Measurements from ENCODE around the gene FSTL4.

DNA sequence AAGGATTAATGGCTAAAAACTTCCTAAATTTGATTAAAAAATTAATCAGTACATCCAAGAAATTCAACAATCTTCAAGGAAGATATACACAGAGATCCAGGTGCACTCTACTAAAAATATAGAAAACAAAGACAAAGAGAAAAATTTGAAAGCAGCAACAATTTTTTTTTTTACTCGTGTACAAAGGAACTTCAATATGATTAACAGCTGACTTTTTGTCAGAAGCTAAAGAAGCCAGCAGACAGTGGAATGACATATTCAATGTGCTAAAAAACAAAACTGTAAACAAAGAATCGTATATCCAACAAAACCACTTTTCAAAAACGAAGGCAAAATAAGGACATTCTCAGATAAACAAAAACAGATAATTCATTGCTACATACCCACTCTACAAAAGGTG lies 234.6 kb downstream of the FSTL4 start:
- no peak for TF ChIP-seq CTCF (IDR thresholded peaks at IDR 0.05)
- no peak for TF ChIP-seq POLR2A (IDR thresholded peaks at IDR 0.05)

All from lower leg skin (tissue), 3 donors.